ENCODE measurements around the gene MUC5B.

The MUC5B gene

GRCh38 chr11:1257916-1258315 lies 35.0 kb downstream of the MUC5B start:
- no peak overlapping the region for H3K4me2 ChIP-seq (ENCODE audit: low read length)
- no peaks in the 10 kb centered on the region for H3K36me3 ChIP-seq (ENCODE audit: control insufficient read depth, insufficient read depth, low read length)
- H3K4me3 ChIP-seq (ENCODE audit: low read depth, low read length), result no peak overlapping the region
- TF ChIP-seq CTCF (IDR thresholded peaks at IDR 0.05), result no peak
- H2AFZ ChIP-seq, result no peak overlapping the region
- H3K79me2 ChIP-seq, result no peaks in the 10 kb centered on the region
- no peak overlapping the region for H3K9ac ChIP-seq
- peaks cover 4% of the 10 kb centered on the region for H3K4me1 ChIP-seq
- H3K9me3 ChIP-seq (ENCODE audit: control insufficient read depth, low read length), result no peaks in the 10 kb centered on the region
- H3K27ac ChIP-seq, result no peak overlapping the region
- H3K27me3 ChIP-seq (ENCODE audit: control insufficient read depth, insufficient read depth, low read length), result no peaks in the 10 kb centered on the region

DNA sequence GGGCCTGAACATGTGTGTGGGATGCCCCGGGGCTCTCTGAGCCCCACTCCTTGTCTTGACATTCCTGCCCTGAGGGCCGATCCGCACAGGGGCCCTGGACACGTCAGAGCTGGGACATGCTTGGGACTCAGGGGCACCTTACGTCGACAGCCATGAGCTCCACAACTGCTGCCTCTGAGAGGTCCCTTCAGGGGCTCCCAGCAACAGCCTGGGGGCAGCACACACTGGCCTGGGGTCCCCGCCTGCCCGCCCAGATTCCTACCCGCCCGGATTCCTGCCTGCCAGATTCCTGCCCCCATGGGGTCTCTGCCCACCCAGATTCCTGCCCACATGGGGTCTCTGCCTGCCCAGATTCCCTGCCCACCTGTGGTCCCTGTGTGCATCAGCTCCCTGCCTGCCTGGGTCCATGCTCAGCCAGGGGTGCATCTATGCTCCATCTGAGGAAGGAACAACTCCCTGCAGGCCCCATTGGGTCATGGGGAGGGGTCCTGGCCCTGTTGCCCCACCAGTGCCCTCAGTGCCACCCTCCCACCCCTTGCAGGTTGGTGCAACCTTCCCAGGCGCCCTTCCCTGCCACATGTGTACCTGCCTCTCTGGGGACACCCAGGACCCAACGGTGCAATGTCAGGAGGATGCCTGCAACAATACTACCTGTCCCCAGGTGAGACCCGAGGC lies 35.7 kb downstream of the MUC5B start:
- no peak for TF ChIP-seq CTCF (IDR thresholded peaks at IDR 0.05)
- no peak overlapping the region for H2AFZ ChIP-seq
- no peaks in the 10 kb centered on the region for H3K27me3 ChIP-seq (ENCODE audit: control insufficient read depth, insufficient read depth, low read length)
- H3K4me2 ChIP-seq (ENCODE audit: low read length), result no peak overlapping the region
- no peaks in the 10 kb centered on the region for H3K9me3 ChIP-seq (ENCODE audit: control insufficient read depth, low read length)
- H3K4me3 ChIP-seq (ENCODE audit: low read depth, low read length), result no peak overlapping the region
- H3K36me3 ChIP-seq (ENCODE audit: control insufficient read depth, insufficient read depth, low read length), result no peaks in the 10 kb centered on the region
- no peak overlapping the region for H3K27ac ChIP-seq
- peaks cover 6% of the 10 kb centered on the region for H3K4me1 ChIP-seq
- H3K9ac ChIP-seq, result no peak overlapping the region
- H3K79me2 ChIP-seq, result no peaks in the 10 kb centered on the region

- Histone ChIP-seq H2AFZ (no peak overlapping the region), H3K4me3 (ENCODE audit: low read depth, low read length) (no peak overlapping the region), H3K9me3 (ENCODE audit: control insufficient read depth, low read length) (no peaks in the 10 kb centered on the region), H3K27me3 (ENCODE audit: control insufficient read depth, insufficient read depth, low read length) (no peaks in the 10 kb centered on the region), H3K9ac (no peak overlapping the region), H3K79me2 (no peaks in the 10 kb centered on the region), H3K27ac (no peak overlapping the region), H3K4me2 (ENCODE audit: low read length) (no peak overlapping the region), H3K4me1 (peaks cover 6% of the 10 kb centered on the region), H3K36me3 (ENCODE audit: control insufficient read depth, insufficient read depth, low read length) (no peaks in the 10 kb centered on the region)
- no peak for TF ChIP-seq CTCF (IDR thresholded peaks at IDR 0.05)
Measured at GRCh38 chr11:1259076-1259461, 36.2 kb downstream of the MUC5B start.

GRCh38 chr11:1259561-1259960 lies 36.7 kb downstream of the MUC5B start:
- no peaks in the 10 kb centered on the region for H3K27me3 ChIP-seq (ENCODE audit: control insufficient read depth, insufficient read depth, low read length)
- no peak overlapping the region for H3K4me3 ChIP-seq (ENCODE audit: low read depth, low read length)
- peaks cover 6% of the 10 kb centered on the region for H3K4me1 ChIP-seq
- H3K4me2 ChIP-seq (ENCODE audit: low read length), result no peak overlapping the region
- H2AFZ ChIP-seq, result no peak overlapping the region
- H3K9me3 ChIP-seq (ENCODE audit: control insufficient read depth, low read length), result no peaks in the 10 kb centered on the region
- no peak overlapping the region for H3K27ac ChIP-seq
- H3K9ac ChIP-seq, result no peak overlapping the region
- H3K36me3 ChIP-seq (ENCODE audit: control insufficient read depth, insufficient read depth, low read length), result no peaks in the 10 kb centered on the region
- H3K79me2 ChIP-seq, result no peaks in the 10 kb centered on the region
- no peak for TF ChIP-seq CTCF (IDR thresholded peaks at IDR 0.05)

- Histone ChIP-seq H3K4me1 (peaks cover 6% of the 10 kb centered on the region), H2AFZ (no peak overlapping the region), H3K36me3 (ENCODE audit: control insufficient read depth, insufficient read depth, low read length) (no peaks in the 10 kb centered on the region), H3K9ac (no peak overlapping the region), H3K79me2 (no peaks in the 10 kb centered on the region), H3K9me3 (ENCODE audit: control insufficient read depth, low read length) (no peaks in the 10 kb centered on the region), H3K4me3 (ENCODE audit: low read depth, low read length) (no peak overlapping the region), H3K4me2 (ENCODE audit: low read length) (no peak overlapping the region), H3K27me3 (ENCODE audit: control insufficient read depth, insufficient read depth, low read length) (no peaks in the 10 kb centered on the region), H3K27ac (no peak overlapping the region)
- TF ChIP-seq CTCF (IDR thresholded peaks at IDR 0.05), result no peak
Measured at GRCh38 chr11:1260023-1260501, 37.2 kb downstream of the MUC5B start.
